ENCODE results near the gene EAF1.
"Not testable (repeated sequence)": the region's sequence is repeated elsewhere in the genome, so short reads cannot be mapped to it uniquely, and the experiment has no call there.

EAF1 gene

GRCh38 chr3:15409239-15409638, 18.2 kb upstream of the EAF1 start:
- no peak for DNase-seq

DNA sequence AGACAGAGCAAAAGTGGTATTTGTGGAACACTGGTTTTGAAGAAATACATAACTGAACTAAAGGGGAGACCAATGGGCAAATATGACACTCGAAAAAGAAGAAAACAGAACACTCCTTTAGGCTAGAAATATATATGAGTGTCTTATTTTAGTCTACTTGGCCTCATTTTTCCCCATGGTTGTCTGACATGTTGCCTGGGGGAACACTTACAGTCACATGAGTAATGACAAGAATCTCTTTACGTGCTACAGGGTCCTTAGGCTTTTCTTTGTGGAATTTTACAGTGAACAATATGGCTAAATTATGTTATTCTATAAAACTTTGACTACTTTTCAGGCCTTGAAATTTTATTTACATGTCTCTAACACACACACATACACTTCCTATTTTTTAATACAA, 17.6 kb upstream of the EAF1 start:
- DNase-seq, result no peak

DNA sequence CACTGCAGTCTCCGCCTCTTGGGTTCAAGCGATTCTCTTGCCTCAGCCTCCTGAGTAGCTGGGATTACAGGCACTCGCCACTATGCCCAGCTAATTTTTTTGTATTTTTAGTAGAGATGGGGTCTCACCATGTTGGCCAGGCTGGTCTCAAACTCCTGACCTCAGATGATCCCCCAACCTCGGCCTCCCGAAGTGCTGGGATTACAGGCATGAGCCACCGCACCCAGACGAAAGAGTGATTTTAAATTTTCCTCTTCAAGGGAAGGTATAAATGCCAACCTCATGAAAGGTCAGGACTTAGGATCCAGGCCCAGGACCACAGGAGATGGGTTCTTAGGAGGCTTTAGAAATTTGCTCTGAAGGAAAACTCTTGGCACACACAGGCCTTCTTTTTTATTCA, 16.4 kb upstream of the EAF1 start:
- not testable (repeated sequence) for DNase-seq

- DNase-seq, result peak; percentile 77
Observed at GRCh38 chr3:15420871-15421270, 6.5 kb upstream of the EAF1 start.

GRCh38 chr3:15426579-15427118, 749 bp upstream of the EAF1 start:
- no peak for DNase-seq

- DNase-seq, result no peak
Observed at GRCh38 chr3:15427981-15428380, 583 bp downstream of the EAF1 start.

GRCh38 chr3:15428539-15428938, 1.1 kb downstream of the EAF1 start:
- peak; percentile 64 for DNase-seq

DNA sequence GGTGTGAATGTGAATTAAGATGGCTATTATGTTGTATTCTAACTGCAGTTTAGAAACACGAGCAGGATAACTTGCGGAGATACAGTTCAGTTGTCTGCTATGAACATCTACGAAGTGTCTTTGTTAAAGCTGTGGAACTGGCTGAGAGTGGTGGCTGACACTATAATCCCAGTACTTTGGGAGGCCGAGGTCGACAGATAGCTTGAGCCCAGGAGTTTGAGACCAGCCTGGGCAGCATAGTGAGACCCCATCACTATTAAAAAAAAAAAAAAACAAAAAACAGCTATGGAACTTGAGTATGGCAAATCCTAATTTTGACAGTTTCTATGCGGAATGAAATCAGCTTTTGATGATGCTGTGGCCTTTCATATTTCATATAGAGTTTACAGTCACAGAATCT, 1.7 kb downstream of the EAF1 start:
- DNase-seq, result no peak

DNA sequence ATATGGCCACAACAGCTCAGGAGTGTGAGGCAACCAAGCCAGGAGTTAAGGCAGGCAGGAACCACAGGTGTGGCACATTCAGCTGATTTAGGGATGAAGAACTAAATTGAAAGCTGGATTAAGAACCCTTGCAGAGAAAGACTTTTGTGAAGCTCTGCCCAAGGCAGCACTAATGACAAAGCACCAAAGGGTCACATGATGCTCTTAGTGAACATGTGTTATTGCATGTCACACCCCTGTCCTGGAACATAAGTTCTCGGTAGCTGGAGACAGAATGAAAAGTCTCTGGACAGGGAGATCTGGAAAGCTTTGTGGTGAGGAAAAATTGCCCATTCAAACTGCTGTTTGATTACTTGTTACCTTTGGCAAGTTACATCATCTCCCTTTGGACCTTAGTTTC, 3.2 kb downstream of the EAF1 start:
- DNase-seq, result no peak

- DNase-seq, result no peak
Observed at GRCh38 chr3:15431256-15431837, 3.9 kb downstream of the EAF1 start.

DNA sequence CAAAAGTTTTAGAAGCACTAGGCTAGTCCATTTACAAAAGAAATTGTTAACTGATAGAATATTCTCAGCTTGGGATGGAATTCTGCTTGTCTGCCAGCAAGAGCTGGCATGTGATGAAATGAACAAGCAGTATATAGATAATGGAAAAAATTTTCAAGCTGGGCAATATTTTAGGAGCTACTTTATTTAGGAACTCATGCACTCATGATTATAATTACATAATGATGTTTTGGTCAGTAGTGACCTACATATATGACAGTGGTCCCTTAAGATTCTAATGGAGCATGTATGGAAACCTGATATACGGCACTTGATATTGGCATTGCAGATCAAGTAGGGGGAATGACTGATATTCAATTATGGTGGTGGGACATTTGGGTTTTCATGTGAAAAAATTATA, 6.1 kb downstream of the EAF1 start:
- DNase-seq, result no peak

- DNase-seq, result no peak
Observed at GRCh38 chr3:15434756-15435155, 7.4 kb downstream of the EAF1 start.

DNA sequence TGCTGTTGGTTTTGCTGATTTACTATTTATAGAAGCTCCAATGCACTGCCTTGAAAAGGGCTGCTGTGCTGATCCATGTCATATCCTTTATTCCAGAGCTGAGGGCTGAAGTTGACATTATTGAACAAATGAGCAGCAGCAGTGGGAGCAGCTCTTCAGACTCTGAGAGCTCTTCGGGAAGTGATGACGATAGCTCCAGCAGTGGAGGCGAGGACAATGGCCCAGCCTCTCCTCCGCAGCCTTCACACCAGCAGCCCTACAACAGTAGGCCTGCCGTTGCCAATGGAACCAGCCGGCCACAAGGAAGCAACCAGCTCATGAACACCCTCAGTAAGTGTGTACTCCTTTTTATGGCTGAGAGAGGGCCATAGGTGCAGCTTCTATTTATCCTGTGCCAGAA, 8.8 kb downstream of the EAF1 start:
- no peak for DNase-seq

GRCh38 chr3:15438983-15439382, 11.6 kb downstream of the EAF1 start:
- DNase-seq, result peak; percentile 23

GRCh38 chr3:15439476-15439875, 12.1 kb downstream of the EAF1 start:
- no peak for DNase-seq

- no peak for DNase-seq
Observed at GRCh38 chr3:15440891-15441290, 13.5 kb downstream of the EAF1 start.

GRCh38 chr3:15443826-15444524, 16.6 kb downstream of the EAF1 start:
- no peak for DNase-seq

DNA sequence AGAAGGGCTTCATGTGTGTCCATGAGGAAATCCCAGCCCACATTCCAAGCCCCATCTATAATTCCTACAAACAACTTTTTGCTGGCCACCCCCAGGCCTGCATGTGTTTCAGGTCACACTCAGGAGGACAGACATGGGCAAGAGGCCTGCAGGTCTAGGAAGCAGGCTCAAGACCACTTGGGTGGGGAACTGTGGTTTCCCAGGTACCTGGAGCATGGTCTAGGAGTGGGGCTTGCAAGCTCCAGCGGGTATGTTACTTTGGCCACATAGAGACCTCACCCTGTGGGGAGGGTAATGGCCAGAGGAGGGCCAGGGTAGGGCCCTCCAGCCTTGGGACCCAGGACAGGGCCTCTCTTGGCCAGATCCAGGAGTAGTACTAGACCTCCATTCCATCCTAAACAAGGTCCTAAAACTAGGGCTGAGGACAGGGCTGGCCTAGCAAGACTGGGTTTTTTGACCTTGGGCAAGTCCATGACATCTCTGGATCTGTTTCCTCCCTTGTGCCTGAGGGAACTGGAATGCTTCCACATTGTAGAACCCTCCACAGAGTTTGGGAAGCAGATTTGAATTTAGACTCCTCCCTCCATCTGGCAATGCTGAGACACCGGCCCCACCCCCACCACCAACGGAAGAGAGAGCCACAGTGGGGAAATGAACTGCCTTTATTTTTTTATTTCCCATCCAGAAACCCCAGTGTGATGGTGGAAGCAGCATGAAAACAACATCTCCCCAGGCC, 22.3 kb downstream of the EAF1 start:
- no peak for DNase-seq

- DNase-seq, result no peak
Observed at GRCh38 chr3:15450438-15451215, 23.2 kb downstream of the EAF1 start.

- no peak for DNase-seq
Observed at GRCh38 chr3:15451216-15452113, 24.1 kb downstream of the EAF1 start.

- no peak for DNase-seq
Observed at GRCh38 chr3:15452156-15452555, 24.8 kb downstream of the EAF1 start.

DNA sequence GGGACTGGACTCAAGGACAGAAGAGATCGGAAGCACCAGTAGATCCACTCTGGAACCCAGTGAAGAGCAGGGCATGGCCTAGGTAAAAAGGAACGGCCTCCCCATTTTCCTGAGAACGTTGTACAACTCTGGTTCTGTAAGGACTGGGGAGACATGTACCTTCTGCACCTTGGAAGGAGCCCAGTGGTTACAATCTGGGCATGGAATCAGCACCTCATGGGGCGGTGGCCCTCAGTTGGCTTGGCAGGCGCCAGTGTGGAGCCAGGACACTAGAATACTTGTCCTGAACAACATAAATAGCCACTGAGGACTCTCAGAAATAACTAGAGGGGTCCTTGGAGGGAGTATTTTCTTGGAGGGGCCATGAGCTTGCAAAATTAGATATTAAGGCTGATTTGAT, 25.6 kb downstream of the EAF1 start:
- no peak for DNase-seq
